Stomach (tissue), 9 donors: ENCODE data around the gene BICDL1. TPM values are rescaled to one million over a fixed set of nuclear protein-coding genes. Genes with fewer than 3 reads are reported as not detected.
A peak's percentile ranks its signal among the peaks of the same experiment; 100 is the strongest.

Source experiments
- DNase-seq, 2 donors: peaks; one replicate each; pipeline versions ENCODE4 v3.0.0 to v3.0.0-alpha.2; 2013 to 2019
- H3K27ac ChIP-seq, 5 donors: fragments of 200-600 bp in 4 of 5; sonication (generic) in 4 of 5; one replicate each; pipeline ENCODE4 v1.5.1; 2013 to 2019; ENCODE audit warnings: mild to moderate bottlenecking in 1 of 5, moderate library complexity in 1 of 5
- H3K27me3 ChIP-seq, 3 donors: fragments of 200-600 bp; sonication (generic); one replicate each; pipeline ENCODE4 v1.5.1; 2017 to 2019; ENCODE audit warnings: mixed run types in 1 of 3
- H3K36me3 ChIP-seq, 4 donors: fragments of 200-600 bp; sonication (generic); 1 replicate in 3 of 4; 2 replicates in 1 of 4; pipeline ENCODE4 v1.5.1; 2016 to 2019
- H3K4me1 ChIP-seq, 4 donors: fragments of 200-600 bp; sonication (generic); one replicate each; pipeline ENCODE4 v1.5.1; 2016 to 2019
- H3K4me3 ChIP-seq, 4 donors: fragments of 200-600 bp; sonication (generic) in 3 of 4; one replicate each; pipeline ENCODE4 v1.5.1; 2016 to 2019; ENCODE audit warnings: mild to moderate bottlenecking in 1 of 4
- H3K9me3 ChIP-seq, 4 donors: fragments of 200-600 bp; sonication (generic); one replicate each; pipeline ENCODE4 v1.5.1; 2016 to 2019
- EP300 ChIP-seq: sonication (generic); formaldehyde crosslinking; IDR thresholded peaks from one replicate; pipeline ENCODE4 v1.6.1; 2017; ENCODE audit warnings: antibody characterized with exemption
- POLR2A ChIP-seq, 4 donors: fragments of 450-650 bp; IDR thresholded peaks; one replicate each; pipeline ENCODE4 v1.6.1; 2016; ENCODE audit warnings: antibody characterized with exemption in 4 of 4, control low read depth in 2 of 4, mild to moderate bottlenecking in 1 of 4, moderate library complexity in 1 of 4
- POLR2AphosphoS5 ChIP-seq, 3 donors: sonication (generic); formaldehyde crosslinking; IDR thresholded peaks; one replicate each; pipeline ENCODE4 v1.6.1; 2016; ENCODE audit warnings: antibody characterized with exemption in 3 of 3
- WGBS, 5 donors: extraction: QIAGEN DNeasy Blood & Tissue Kit in 3 of 5; methylation state at CpG; one replicate each; pipeline versions ENCODE4 v1.1.5 to v1.1.7; 2013 to 2018; 5-methylcytosine and 5-hydroxymethylcytosine counted together
- intact Hi-C: fragments of 100-400 bp; cut with DNase I; formaldehyde crosslinking; loops from one replicate; pipeline ENCODE4 v1.15.1; 2023; ENCODE audit warnings: low total_unique reads
- polyA plus RNA-seq, 3 donors: library from polyadenylated mRNA; stranded (reverse); fragments of 200-250 nt; gene quantifications; one replicate each; pipeline ENCODE4 v1.2.3, GENCODE V29; 2013
- total RNA-seq, 5 donors: library from RNA; depleted of rRNA; stranded (reverse); fragments of >200 nt; gene quantifications; one replicate each; pipeline versions ENCODE4 v1.1.0 to v1.2.3, GENCODE V29; 2014 to 2016
- TF ChIP-seq, protein P1 (sequence below), 7 experiments: fragments of 450-650 bp in 4 of 7; fragments of 200-600 bp in 3 of 7; sonication (generic) in 3 of 7; IDR thresholded peaks; one replicate each; pipeline ENCODE4 v1.5.1; 2016 to 2019; ENCODE audit warnings: antibody characterized with exemption in 7 of 7, control low read depth in 2 of 7, mild to moderate bottlenecking in 1 of 7
- donor health status: healthy with polysubstance abuse.
- donor health status: Bipolar disorder and iron deficiency.
- donor health status: healthy.

Gene BICDL1
- total and polyA plus RNA-seq, 8 donors, result 8.6 to 68.7 (median 25.4) TPM

DNA sequence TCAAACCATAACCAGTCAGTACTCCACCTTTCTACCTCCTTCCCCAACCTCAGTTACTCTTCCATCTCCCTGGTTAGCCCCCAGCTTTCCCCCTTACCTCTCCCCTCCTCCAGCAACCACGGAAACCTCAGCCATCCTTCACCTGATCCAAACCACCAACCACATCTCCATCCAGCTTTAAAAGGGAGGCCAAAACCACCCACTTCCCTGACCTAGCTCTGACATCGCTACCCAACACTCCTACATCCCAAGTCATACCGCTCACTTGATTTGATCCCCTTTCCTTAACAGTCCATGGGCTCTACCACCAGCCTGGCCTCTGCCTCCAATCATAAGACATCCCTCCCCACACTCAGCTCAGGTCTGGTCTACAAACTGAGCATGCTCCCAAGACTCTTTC is 126.0 kb downstream of the BICDL1 start:
- peak overlapping the region in 1 of 5 donors; percentile 96 for H3K27ac ChIP-seq
- peaks cover 46 to 84% (median 72%) of the 10 kb centered on the region in 4 donors for H3K4me1 ChIP-seq
- H3K9me3 ChIP-seq, result no peaks in the 10 kb centered on the region
- 68 to 76% (median 74%) methylated on average over 3 of the region's 3 CpGs for WGBS, 5 donors
- no peak for TF ChIP-seq EP300
- TF ChIP-seq, protein P1, sequence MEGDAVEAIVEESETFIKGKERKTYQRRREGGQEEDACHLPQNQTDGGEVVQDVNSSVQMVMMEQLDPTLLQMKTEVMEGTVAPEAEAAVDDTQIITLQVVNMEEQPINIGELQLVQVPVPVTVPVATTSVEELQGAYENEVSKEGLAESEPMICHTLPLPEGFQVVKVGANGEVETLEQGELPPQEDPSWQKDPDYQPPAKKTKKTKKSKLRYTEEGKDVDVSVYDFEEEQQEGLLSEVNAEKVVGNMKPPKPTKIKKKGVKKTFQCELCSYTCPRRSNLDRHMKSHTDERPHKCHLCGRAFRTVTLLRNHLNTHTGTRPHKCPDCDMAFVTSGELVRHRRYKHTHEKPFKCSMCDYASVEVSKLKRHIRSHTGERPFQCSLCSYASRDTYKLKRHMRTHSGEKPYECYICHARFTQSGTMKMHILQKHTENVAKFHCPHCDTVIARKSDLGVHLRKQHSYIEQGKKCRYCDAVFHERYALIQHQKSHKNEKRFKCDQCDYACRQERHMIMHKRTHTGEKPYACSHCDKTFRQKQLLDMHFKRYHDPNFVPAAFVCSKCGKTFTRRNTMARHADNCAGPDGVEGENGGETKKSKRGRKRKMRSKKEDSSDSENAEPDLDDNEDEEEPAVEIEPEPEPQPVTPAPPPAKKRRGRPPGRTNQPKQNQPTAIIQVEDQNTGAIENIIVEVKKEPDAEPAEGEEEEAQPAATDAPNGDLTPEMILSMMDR (IDR thresholded peaks at IDR 0.05), result no peak
- TF ChIP-seq POLR2AphosphoS5 (IDR thresholded peaks at IDR 0.05), result no peak
- no peak for TF ChIP-seq POLR2A (IDR thresholded peaks at IDR 0.05)
- H3K36me3 ChIP-seq, result peaks cover 0 to 19% (median 12%) of the 10 kb centered on the region in 4 donors
- no peak for DNase-seq
- H3K4me3 ChIP-seq, result peak overlapping the region; percentile 68 to 88 (median 76)
- intact Hi-C loops, result no loop called here
- H3K27me3 ChIP-seq, result no peaks in the 10 kb centered on the region

DNA sequence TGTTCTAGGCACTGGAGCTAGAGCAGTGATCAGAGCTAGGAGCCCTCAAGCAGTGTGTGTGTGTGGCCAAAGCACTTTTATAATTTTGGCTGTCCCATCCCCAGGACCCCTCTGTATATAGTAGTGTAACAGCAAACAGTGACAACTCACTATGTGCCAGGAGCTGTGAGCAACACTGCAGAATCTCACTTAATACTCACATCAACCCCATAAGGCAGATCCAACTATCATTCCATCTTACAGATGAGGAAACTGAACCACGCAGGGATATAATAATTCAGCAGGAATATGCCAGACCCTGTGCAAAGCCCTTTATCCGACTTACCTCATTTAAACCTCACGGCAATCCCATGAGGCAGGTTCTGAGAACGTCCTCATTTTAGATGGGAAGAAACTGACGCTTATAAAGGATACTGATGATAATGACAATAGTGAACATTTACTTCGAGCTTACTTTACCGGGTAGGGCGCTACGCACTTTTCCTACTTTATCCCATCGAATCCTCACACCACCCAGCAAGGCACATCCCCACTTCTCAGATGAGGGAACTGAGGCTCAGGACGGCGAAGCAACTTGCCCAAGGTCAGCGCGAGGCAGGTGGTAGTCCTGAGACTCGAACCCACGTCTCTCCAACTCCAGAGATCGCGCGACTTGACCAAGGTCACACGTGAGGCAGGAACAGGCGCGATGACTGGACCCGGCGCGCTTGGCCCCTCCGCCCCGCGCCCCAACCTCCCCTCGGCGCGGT is 126.8 kb downstream of the BICDL1 start:
- DNase-seq, result peak in 1 of 2 donors; percentile 70
- peaks cover 0 to 19% (median 12%) of the 10 kb centered on the region in 4 donors for H3K36me3 ChIP-seq
- H3K4me3 ChIP-seq, result peak overlapping the region; percentile 68 to 88 (median 76)
- peaks cover 44 to 79% (median 67%) of the 10 kb centered on the region in 4 donors for H3K4me1 ChIP-seq
- no peaks in the 10 kb centered on the region for H3K27me3 ChIP-seq
- 9 to 25% (median 12%) methylated on average over 14 to 31 of the region's 31 CpGs for WGBS, 5 donors
- intact Hi-C loops, result no loop called here
- H3K27ac ChIP-seq, result peak overlapping the region; percentile 77 to 98 (median 96)
- no peaks in the 10 kb centered on the region for H3K9me3 ChIP-seq
- TF ChIP-seq EP300 (no peak), POLR2AphosphoS5 (IDR thresholded peaks at IDR 0.05) (no peak), POLR2A (IDR thresholded peaks at IDR 0.05) (no peak)
- TF ChIP-seq, protein P1 (IDR thresholded peaks at IDR 0.05), result no peak

DNA sequence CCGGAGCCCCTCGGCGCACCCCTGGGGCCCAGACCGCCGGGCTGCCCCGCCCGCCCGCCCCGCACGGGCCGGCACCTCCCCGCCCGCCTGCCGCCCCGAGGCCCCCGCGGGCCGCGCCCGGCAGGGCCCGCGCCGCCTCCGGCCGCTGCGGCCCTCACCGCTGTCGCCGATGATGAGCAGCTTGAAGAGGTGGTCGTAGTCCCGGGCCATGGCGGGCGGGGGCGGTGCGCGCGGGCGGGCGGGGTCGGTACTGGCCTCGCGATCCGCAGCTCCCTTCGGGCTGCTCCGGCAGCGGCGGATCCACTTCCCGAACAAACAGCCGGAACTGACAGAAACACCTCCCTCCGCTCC is 127.4 kb downstream of the BICDL1 start, which contains the start of gene RAB35:
Gene RAB35 (minus strand): TSS at position 313 of the 351 bp plus-strand sequence. CDS start 103 bp downstream, at position 210.
- intact Hi-C loops, result no loop called here
- peak within 1 kb of the TSS; percentile 68 to 88 (median 76) for H3K4me3 ChIP-seq
- no peaks in the 10 kb centered on the region for H3K27me3 ChIP-seq
- H3K27ac ChIP-seq, result peak within 1 kb of the TSS; percentile 94 to 98 (median 96)
- peaks cover 38 to 75% (median 62%) of the 10 kb centered on the region in 4 donors for H3K4me1 ChIP-seq
- WGBS, 5 donors, result 0 to 1% (median 1%) methylated on average over 18 to 50 of the region's 50 CpGs
- TF ChIP-seq POLR2AphosphoS5 (IDR thresholded peaks at IDR 0.05) (no peak), POLR2A (IDR thresholded peaks at IDR 0.05) (no peak), EP300 (no peak)
- TF ChIP-seq, protein P1 (IDR thresholded peaks at IDR 0.05), result no peak
- H3K9me3 ChIP-seq, result no peaks in the 10 kb centered on the region
- peaks cover 0 to 19% (median 12%) of the 10 kb centered on the region in 4 donors for H3K36me3 ChIP-seq
- no peak for DNase-seq

DNA sequence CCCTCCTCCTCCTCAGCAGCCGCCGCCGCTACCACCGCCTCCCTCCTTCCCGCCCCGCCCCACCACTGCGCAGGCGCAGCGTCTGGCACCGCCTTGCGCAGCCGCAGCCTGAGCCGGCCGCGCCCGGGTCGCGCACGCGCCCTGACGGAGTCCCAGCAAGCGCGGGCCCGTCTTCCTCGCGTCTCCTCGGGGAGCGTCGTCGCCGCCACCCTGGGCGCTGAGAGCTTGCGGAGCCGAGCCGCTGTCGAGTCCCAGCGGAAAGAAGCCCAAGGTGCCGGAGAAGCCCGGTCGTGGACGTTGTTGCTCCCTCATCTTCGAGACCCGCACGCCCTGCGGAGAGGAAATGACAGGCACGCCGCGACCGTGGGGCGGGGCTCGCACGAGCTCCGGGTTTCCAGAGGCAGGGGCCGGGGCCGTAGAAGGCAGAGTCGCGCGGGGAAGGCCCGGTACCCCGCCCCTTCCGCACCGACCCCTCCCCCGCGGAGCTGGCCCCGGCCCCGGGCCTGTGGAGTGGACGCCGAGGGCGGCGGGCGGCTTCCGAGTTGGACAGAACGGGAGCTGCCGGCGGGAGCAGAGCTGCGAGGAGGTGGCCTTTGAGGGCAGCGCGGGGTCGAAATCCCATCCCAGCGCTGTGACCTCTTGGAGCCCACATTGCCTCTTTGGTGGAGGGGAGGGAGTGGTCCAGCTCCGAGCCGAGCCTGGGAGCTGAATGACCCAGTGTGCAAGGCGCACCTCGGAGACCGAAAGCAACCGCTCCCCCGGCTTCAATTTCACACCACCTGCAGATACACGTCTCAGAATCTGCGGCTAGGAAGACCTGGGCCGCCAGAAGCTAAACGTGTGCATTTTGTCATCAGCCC is 128.0 kb downstream of the BICDL1 start:
- H3K4me3 ChIP-seq, result peak overlapping the region; percentile 68 to 88 (median 76)
- TF ChIP-seq EP300, result no peak
- TF ChIP-seq POLR2AphosphoS5 (IDR thresholded peaks at IDR 0.05), result peak; percentile 68 to 90 (median 87)
- TF ChIP-seq, protein P1 (IDR thresholded peaks at IDR 0.05), result no peak
- TF ChIP-seq POLR2A (IDR thresholded peaks at IDR 0.05), result peak in 2 of 4 donors; percentile 21 to 39
- H3K4me1 ChIP-seq, result peaks cover 36 to 69% (median 59%) of the 10 kb centered on the region in 4 donors
- no peaks in the 10 kb centered on the region for H3K9me3 ChIP-seq
- intact Hi-C loops, result no loop called here
- H3K36me3 ChIP-seq, result peaks cover 0 to 19% (median 12%) of the 10 kb centered on the region in 4 donors
- 0 to 1% (median 0%) methylated on average over 59 to 91 of the region's 91 CpGs for WGBS, 5 donors
- peak; percentile 95 to 98 for DNase-seq
- H3K27ac ChIP-seq, result peak overlapping the region; percentile 94 to 98 (median 96)
- H3K27me3 ChIP-seq, result no peaks in the 10 kb centered on the region
